Stimulated activated naive CD8-positive, alpha-beta T cell treated with anti-CD3 and anti-CD28 coated beads, Interleukin-15, Interleukin-2, amounts not matched to agents 100 U/mL and 50 U/mL, for 24 hours (primary cell): ENCODE measurements around the gene RTKN2.

Experiments used
- ATAC-seq: fragments of 150-1000 bp; cut with Tn5 transposase; one replicate; pipeline ENCODE4 v1.10.0; 2021
- DNase-seq: peaks from one replicate; pipeline ENCODE4 v3.0.0; 2021

The RTKN2 gene

GRCh38 chr10:62217683-62218082, 51.0 kb downstream of the RTKN2 start:
- no peak for ATAC-seq
- no peak for DNase-seq

GRCh38 chr10:62214364-62214874, 54.2 kb downstream of the RTKN2 start:
- no peak for ATAC-seq
- no peak for DNase-seq

- DNase-seq (no peak), ATAC-seq (no peak)
These were observed 62.8 kb downstream of the RTKN2 start for GRCh38 chr10:62205750-62206399.

GRCh38 chr10:62199584-62199983, 69.1 kb downstream of the RTKN2 start:
- DNase-seq: no peak
- peak; percentile 90 for ATAC-seq

GRCh38 chr10:62196528-62196927, 72.1 kb downstream of the RTKN2 start:
- DNase-seq: no peak
- ATAC-seq: no peak

- ATAC-seq: no peak
- no peak for DNase-seq
These were observed 73.0 kb downstream of the RTKN2 start for GRCh38 chr10:62195675-62195926.

GRCh38 chr10:62194924-62195674, 73.5 kb downstream of the RTKN2 start:
- DNase-seq: no peak
- no peak for ATAC-seq

- no peak for DNase-seq
These were observed 75.2 kb downstream of the RTKN2 start for GRCh38 chr10:62193479-62193878.

GRCh38 chr10:62189131-62189530, 79.5 kb downstream of the RTKN2 start:
- DNase-seq (no peak), ATAC-seq (no peak)

More at GRCh38 chr10:62193479-62193878, 75.2 kb downstream of the RTKN2 start:
- no peak for ATAC-seq

- peak; percentile 64 for ATAC-seq
These were observed 80.5 kb downstream of the RTKN2 start for GRCh38 chr10:62188021-62188616.

GRCh38 chr10:62186999-62187675, 81.5 kb downstream of the RTKN2 start:
- peak; percentile 16 for ATAC-seq
- DNase-seq: no peak

More at GRCh38 chr10:62188021-62188616, 80.5 kb downstream of the RTKN2 start:
- DNase-seq: no peak

GRCh38 chr10:62185919-62186692, 82.5 kb downstream of the RTKN2 start:
- ATAC-seq (peak; percentile 30), DNase-seq (peak; percentile 40)

- no peak for DNase-seq
- peak; percentile 28 for ATAC-seq
These were observed 84.5 kb downstream of the RTKN2 start for GRCh38 chr10:62183857-62184795.

GRCh38 chr10:62183442-62183841, 85.2 kb downstream of the RTKN2 start:
- ATAC-seq (peak; percentile 59), DNase-seq (no peak)

GRCh38 chr10:62182595-62182994, 86.0 kb downstream of the RTKN2 start:
- peak; percentile 30 for DNase-seq
- ATAC-seq: no peak

- ATAC-seq: no peak
- DNase-seq: no peak
These were observed 86.5 kb downstream of the RTKN2 start for GRCh38 chr10:62182171-62182570.

- ATAC-seq (no peak), DNase-seq (no peak)
These were observed 88.0 kb downstream of the RTKN2 start for GRCh38 chr10:62180677-62181076.

GRCh38 chr10:62178568-62178967, 90.1 kb downstream of the RTKN2 start:
- DNase-seq: no peak
- ATAC-seq: no peak

- ATAC-seq (no peak), DNase-seq (no peak)
These were observed 91.5 kb downstream of the RTKN2 start for GRCh38 chr10:62177111-62177510.

- ATAC-seq (no peak), DNase-seq (no peak)
These were observed 93.4 kb downstream of the RTKN2 start for GRCh38 chr10:62175251-62175650.

GRCh38 chr10:62172465-62172864, 96.2 kb downstream of the RTKN2 start:
- ATAC-seq (no peak), DNase-seq (no peak)
